HTR-8/SVneo (cell line): ENCODE data around the gene IFNA8.
"Not testable (repeated sequence)": the region's sequence is repeated elsewhere in the genome, so short reads cannot be mapped to it uniquely, and the experiment has no call there.

Experiments
- DNase-seq: peaks from one replicate; pipeline ENCODE4 v3.0.0; 2011; ENCODE audit warnings: low spot score, mixed read lengths; ENCODE audit not compliant: insufficient read length
- FAIRE-seq: peaks from 2 replicates; lab custom pipeline; 2011; peaks lifted over from hg19 to GRCh38; lab: Jason Lieb, UNC

The IFNA8 gene

DNA sequence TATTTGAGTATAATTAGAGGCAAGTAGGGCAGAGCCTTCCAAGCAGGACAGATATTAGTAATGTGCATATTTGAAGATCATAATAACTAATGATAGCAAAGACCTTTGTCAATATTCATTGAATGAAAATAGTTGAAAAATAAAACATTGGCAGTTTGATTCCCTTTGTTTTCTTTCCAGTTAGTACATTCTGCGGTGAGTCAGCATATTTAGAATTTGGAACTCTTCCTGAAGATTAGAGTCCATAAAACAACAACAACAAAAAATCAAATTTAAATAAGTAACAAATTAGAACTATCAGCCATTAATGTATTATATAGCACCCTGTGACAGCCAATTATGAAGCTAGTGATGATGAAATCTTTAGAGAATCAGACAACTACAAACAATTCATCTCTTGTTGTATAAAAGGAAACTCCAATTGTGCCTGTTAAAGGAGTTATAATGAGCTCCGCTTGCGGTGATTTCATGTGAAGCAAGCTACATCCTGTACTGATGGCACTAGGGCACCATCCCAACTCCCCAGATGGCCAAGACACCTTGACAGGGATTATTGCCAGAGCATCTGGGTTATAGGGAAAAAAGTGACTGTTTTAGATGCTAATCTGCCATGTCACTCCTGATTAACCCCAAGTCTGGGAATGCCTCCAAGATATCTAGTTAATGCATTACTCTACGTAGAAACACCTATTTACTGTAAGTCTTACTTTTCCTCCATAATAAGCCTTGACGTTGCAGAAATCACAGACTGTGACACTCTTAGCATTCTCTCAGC, 6.8 kb downstream of the IFNA8 start:
- no peak for DNase-seq
- no peak for FAIRE-seq

DNA sequence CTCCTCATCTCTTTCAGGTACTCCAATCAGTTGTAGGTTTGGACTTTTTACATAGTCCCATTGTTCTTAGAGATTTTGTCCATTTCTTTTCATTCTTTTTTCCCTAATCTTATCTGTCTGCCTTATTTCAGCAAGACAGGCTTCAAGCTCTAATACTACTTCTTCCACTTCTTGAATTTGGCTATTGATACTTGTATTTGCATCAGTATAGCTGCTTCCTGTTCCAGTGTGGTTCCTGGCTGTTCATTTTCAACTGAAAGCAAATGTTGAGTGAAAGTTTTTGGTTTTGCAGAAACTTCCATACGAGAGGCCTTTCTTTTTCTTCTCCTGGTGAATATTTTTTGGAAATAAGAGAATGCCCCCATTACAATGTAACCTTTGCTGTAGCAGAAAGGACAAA, 19.3 kb downstream of the IFNA8 start:
- FAIRE-seq, result no peak
- no peak for DNase-seq

DNA sequence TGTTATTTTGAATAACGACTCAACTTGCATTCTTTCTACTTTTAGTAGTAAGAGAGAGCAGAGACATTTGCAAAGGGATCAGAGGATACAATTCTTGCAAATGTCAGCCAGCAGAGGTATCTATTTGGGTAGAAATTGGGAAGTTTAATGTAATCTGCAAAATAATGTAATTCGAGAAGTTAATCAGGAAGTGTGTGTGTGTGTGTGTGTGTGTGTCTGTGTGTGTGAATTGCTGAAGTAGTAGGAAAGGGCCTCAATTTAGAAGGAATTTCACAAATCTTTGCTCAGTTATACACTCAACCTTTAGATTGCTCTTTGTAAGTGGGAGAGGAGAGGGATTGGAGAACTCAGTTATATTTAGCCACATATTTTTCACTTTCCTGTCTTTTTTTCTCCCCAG, 20.3 kb downstream of the IFNA8 start:
- DNase-seq (no peak), FAIRE-seq (no peak)

DNA sequence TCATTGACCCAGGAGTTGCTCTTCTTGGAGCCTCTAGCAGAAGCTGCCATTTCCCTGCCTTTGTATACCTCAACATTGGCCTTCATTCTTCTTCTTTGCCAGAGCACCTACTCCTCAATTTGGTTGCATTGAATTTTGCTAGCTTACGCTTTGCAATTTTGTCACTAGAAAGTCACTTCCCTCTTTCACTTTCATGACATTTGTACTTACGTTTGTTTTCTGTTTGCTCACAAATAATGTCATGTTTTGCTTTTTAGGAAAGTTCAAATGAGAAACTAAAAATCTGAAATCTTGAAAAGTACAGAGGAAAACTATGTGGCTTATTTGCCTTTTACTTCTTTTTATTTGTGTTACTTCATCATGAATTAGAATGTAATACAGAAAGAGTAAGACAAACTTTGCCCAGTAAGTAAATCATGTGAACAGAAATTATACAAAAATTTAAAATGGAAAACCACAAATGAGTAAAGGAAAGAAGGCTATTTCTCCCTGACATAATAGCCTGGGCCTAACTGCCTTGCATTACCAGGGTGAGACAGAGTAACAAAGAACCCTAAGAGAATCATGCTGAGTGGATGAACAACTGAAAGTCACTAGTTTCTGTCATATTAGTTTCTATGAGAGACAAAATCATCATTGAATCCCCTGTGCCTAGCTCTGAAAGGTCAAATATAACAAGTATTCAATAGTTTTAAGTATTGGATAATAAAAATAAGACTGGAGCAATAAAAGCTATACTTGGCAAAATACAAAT, 23.9 kb downstream of the IFNA8 start:
- FAIRE-seq (no peak), DNase-seq (no peak)

DNA sequence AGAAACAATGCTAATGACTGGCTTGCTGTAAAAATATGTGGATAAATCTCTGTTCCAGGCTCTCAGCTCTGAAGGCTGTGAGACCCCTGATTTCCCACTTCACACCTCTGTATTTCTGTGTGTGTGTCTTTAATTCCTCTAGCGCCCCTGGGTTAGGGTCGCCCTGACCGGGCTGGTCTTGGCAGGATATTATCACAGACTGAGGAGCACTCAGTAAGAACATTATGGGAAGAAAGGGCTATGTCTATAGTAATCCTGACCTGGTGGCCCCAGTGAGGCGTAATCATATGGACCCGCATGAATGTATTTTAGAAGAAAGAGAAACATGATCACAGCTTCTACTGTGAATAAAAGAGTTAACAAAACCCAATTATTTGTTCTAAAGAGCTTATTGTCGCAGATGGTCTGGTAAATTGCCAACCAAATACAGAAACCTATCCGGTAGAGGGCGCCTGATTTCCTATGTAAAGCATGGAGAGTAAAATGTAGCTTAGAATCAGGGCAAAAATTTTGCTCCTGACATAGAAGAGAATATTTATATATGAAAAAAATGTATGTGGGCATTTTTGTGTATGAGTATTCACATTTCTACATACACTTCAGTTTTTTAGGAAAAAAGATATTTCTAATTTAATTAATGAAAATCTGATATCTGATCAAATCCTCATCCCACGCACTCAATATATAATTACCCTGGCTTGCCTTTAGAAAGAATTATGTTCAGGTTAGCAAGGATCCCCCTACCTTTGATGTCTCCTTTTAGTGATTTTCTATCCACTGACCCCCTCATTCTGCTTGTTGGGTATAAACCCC, 25.5 kb downstream of the IFNA8 start:
- FAIRE-seq, result no peak

DNA sequence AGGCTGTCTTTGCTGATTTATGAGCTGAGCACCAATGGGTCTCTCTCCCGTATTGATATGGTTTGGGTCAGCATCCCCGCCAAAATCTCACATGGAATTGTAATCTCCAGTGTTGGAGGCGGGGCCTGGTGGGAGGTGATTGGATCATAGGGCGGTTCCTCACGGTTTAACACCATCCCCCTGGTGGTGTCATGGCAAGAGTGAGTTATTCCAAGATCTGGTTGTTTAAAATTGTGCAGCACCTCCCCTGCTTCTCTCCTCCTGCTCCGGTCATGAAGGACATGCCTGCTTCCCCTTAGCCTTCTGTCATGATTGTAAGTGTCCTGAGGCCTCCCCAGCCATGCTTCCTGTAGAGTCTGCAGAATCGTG, 26.1 kb downstream of the IFNA8 start:
- not testable (repeated sequence) for DNase-seq, FAIRE-seq

More for the DNA sequence above, 25.5 kb downstream of the IFNA8 start:
- DNase-seq, result peak; percentile 7

DNA sequence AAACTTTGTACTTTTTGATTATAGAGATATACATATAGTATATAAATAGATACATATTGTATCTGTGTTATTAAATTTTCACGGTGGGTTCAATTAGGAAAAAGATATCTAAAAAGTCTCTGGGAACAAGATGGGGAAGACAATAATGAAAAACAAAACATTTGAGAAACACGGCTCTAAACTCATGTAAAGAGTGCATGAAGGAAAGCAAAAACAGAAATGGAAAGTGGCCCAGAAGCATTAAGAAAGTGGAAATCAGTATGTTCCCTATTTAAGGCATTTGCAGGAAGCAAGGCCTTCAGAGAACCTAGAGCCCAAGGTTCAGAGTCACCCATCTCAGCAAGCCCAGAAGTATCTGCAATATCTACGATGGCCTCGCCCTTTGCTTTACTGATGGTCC, 31.2 kb downstream of the IFNA8 start, which contains the start of gene IFNA1:
Gene IFNA1 (plus strand): TSS at position 301 of the 400 bp plus-strand sequence. CDS start 69 bp downstream, at position 370.
- no peak for FAIRE-seq

DNA sequence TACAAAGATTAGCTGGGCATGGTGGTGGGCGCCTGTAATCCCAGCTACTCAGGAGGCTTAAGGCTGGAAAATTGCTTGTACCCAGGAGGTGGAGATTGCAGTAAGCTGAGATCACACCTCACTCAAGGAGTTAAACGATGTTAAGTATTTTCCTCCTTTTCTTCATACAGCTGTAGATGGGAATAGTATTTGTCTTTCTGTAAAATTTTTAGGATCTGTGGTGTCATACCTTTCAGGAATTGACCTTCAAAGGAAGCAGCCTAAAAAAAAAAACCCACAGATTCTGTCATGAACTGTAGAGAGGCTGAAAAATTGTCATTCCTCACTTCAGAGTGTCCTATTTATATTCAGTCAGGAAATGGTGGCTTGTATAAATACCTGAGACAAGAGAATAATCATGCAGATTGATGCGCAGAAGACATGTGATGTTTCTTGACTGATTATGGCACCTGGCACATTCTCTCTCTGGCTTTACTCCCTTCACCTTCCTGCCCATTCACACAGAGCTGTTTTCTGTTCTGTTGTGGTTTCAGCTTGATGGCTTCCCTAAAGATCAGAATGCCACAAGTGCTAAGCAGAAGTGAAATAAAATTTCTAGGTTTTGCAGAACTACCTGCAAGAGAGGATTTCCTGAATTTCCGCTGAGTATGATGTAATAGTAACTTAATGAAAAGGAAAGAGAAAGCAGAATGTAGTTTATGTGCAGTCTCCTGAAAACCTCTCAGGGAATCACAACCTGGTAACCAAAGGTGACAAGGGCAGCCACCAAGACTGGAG, 35.1 kb downstream of the IFNA8 start:
- FAIRE-seq (no peak), DNase-seq (no peak)

More for the DNA sequence above, 31.2 kb downstream of the IFNA8 start, which contains the start of gene IFNA1:
- DNase-seq, result no peak

DNA sequence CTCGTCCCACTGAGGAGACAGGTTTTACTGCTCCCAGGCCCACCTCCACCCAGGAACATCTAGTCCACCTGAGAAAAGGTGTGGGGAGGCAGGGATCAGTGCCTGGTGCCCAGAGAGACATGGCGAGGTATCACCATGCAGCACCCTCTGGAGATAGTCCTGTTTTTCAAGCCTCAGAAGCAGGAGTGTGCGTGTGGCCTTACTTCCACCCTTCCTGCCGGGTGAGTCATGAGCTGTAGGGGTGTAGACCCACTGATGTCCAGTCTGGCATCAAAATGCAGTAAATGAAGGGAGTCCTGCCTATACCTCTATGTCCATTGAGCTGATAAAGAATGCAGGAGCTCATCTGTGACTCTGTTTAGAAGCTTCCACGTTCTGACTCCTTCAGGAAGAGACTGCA, 40.4 kb downstream of the IFNA8 start:
- DNase-seq, FAIRE-seq: not testable (repeated sequence)

DNA sequence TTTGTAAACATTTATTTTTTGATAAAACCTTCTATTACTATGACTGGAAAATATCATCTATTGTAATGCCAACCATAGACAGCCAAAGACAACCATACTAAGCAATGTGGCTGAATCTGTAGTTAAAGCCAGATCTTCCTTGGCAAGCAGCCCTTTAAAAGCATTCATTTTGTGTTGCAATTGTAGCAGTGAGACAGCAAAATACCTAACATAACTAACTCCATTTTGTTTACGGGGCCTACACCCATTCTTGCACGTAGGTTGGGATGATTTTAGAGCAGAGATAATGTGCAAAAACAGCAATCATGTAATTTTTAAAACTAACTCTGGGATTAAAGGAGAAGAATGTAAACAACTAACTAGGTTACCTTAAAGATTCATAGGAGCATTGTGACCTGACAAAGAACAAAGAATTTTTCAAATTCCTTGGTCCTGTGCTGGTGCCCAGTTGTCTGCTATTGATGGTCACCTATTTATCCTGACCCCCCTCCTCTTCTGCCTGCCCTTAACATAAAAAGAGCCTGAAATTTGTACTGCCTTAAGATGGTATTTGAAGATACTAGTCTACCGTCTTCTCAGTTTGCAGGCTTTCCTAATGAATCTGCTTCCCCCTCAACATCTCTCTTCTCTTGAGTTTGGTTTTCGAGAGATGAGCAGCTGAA, 41.9 kb downstream of the IFNA8 start:
- FAIRE-seq (no peak), DNase-seq (no peak)

DNA sequence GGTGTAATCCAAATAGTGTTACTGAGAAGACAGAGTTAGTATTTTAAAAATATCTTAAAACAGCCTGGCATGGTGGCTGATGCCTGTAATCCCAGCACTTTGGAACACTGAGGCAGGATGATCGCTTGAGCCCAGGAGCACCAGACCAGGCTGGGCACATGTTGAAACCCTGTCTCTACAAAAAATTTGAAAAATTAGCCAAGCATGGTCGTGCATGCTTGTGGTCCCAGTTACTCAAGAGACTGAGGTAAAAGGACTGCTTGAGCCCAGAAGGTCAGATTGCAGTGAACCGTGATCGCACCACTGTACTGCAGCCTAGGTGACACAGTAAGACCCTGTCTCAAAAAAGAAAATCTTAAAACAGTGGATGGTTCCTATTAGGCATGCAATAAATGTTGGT, 43.8 kb downstream of the IFNA8 start:
- no peak for FAIRE-seq

DNA sequence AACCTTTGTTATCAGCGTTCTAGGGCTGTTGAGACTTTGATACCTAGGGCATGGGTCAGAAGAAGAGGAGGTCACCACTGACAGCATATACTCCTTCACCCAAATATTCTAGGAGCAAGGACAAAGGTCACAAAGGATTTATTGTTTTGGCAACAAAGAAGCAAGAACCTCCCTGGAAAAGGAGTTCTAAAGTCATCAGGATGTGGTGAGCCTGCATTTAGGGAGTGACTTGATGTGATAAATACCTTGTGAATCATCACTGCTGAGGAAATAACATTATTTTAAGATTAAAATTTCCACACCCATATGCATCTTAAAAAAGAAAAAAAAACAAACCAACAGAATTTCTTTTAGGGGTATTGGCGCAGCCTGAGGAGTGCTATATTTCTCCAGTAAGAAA, 45.2 kb downstream of the IFNA8 start:
- FAIRE-seq, result no peak
- DNase-seq, result no peak

More for the DNA sequence above, 43.8 kb downstream of the IFNA8 start:
- no peak for DNase-seq

DNA sequence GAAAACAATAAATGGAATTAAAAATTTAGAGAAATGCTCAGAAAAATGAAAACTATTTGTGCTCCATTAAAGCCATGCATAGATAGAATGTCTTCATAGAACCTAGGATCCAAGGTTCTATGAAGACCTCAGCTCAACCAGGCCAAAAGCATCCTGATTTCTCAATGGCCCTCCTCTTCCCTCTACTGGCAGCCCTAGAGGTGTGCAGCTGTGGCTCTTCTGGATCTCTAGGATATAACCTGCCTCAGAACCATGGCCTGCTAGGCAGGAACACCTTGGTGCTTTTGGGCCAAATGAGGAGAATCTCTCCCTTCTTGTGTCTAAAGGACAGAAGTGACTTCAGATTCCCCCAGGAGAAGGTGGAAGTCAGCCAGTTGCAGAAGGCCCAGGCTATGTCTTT, 46.4 kb downstream of the IFNA8 start:
- FAIRE-seq, result no peak
- DNase-seq, result peak; percentile 7
